Measurements from ENCODE around the gene EVI5.
A peak's percentile ranks its signal among the peaks of the same experiment; 100 is the strongest.
"Not testable (repeated sequence)": the region's sequence is repeated elsewhere in the genome, so short reads cannot be mapped to it uniquely, and the experiment has no call there.

Gene EVI5

GRCh38 chr1:92791487-92792066, 6.7 kb upstream of the EVI5 start:
- no peak for DNase-seq

GRCh38 chr1:92790867-92791266, 6.0 kb upstream of the EVI5 start:
- no peak for DNase-seq

- DNase-seq = no peak
Measured at GRCh38 chr1:92790081-92790480, 5.2 kb upstream of the EVI5 start.

- DNase-seq = no peak
Measured at GRCh38 chr1:92786111-92786901, 1.4 kb upstream of the EVI5 start.

GRCh38 chr1:92784021-92784638, 778 bp downstream of the EVI5 start:
- no peak for DNase-seq

- not testable (repeated sequence) for DNase-seq
Measured at GRCh38 chr1:92783550-92783949, 1.4 kb downstream of the EVI5 start.

- DNase-seq = no peak
Measured at GRCh38 chr1:92778376-92778775, 6.5 kb downstream of the EVI5 start.

- DNase-seq = no peak
Measured at GRCh38 chr1:92774407-92774806, 10.5 kb downstream of the EVI5 start.

GRCh38 chr1:92773749-92774148, 11.2 kb downstream of the EVI5 start:
- DNase-seq = not testable (repeated sequence)

- no peak for DNase-seq
Measured at GRCh38 chr1:92769856-92770255, 15.1 kb downstream of the EVI5 start.

- DNase-seq = no peak
Measured at GRCh38 chr1:92768915-92769314, 16.0 kb downstream of the EVI5 start.

- no peak for DNase-seq
Measured at GRCh38 chr1:92768296-92768695, 16.6 kb downstream of the EVI5 start.

GRCh38 chr1:92764116-92764515, 20.8 kb downstream of the EVI5 start:
- DNase-seq = no peak

- no peak for DNase-seq
Measured at GRCh38 chr1:92762355-92762754, 22.6 kb downstream of the EVI5 start.

GRCh38 chr1:92759361-92759760, 25.5 kb downstream of the EVI5 start:
- no peak for DNase-seq

GRCh38 chr1:92756537-92756936, 28.4 kb downstream of the EVI5 start:
- DNase-seq = no peak

- no peak for DNase-seq
Measured at GRCh38 chr1:92755541-92756461, 29.1 kb downstream of the EVI5 start.

GRCh38 chr1:92754719-92755050, 30.2 kb downstream of the EVI5 start:
- DNase-seq = no peak

- no peak for DNase-seq
Measured at GRCh38 chr1:92754000-92754718, 30.7 kb downstream of the EVI5 start.

- DNase-seq = no peak
Measured at GRCh38 chr1:92752719-92753118, 32.2 kb downstream of the EVI5 start.

- DNase-seq = peak; percentile 11
Measured at GRCh38 chr1:92749024-92749634, 35.8 kb downstream of the EVI5 start.

GRCh38 chr1:92748138-92748537, 36.8 kb downstream of the EVI5 start:
- DNase-seq = no peak

Measured in NCI-H1436 treated with DMSO at 0.1 percent for 48 hours (cell line).